GM19397 (cell line): ENCODE data around the gene SCRN2.
A peak's percentile ranks its signal among the peaks of the same experiment; 100 is the strongest.

Source experiments
- ATAC-seq: cut with Tn5 transposase; IDR thresholded peaks from one replicate; pipeline ENCODE4 v1.9.1; 2021; ENCODE audit warnings: mild to moderate bottlenecking, moderate library complexity; ENCODE audit not compliant: unreplicated experiment

The SCRN2 gene

GRCh38 chr17:47847341-47848197, 6.5 kb upstream of the SCRN2 start:
- no peak for ATAC-seq

GRCh38 chr17:47846716-47847340, 5.8 kb upstream of the SCRN2 start:
- no peak for ATAC-seq

- no peak for ATAC-seq
Measured at GRCh38 chr17:47845716-47846075, 4.6 kb upstream of the SCRN2 start.

- no peak for ATAC-seq
Measured at GRCh38 chr17:47844814-47845715, 4.0 kb upstream of the SCRN2 start.

- ATAC-seq = no peak
Measured at GRCh38 chr17:47844227-47844626, 3.2 kb upstream of the SCRN2 start.

GRCh38 chr17:47843391-47843730, 2.3 kb upstream of the SCRN2 start:
- ATAC-seq = no peak

- no peak for ATAC-seq
Measured at GRCh38 chr17:47841488-47842291, 617 bp upstream of the SCRN2 start.

GRCh38 chr17:47840001-47840741, 902 bp downstream of the SCRN2 start:
- ATAC-seq = no peak

- no peak for ATAC-seq
Measured at GRCh38 chr17:47839071-47839470, 2.0 kb downstream of the SCRN2 start.

GRCh38 chr17:47838636-47839035, 2.4 kb downstream of the SCRN2 start:
- ATAC-seq = no peak

- ATAC-seq = no peak
Measured at GRCh38 chr17:47837401-47838039, 3.6 kb downstream of the SCRN2 start.

- ATAC-seq = no peak
Measured at GRCh38 chr17:47836601-47837000, 4.5 kb downstream of the SCRN2 start.

- no peak for ATAC-seq
Measured at GRCh38 chr17:47834756-47835155, 6.3 kb downstream of the SCRN2 start.

- no peak for ATAC-seq
Measured at GRCh38 chr17:47831934-47832327, 9.1 kb downstream of the SCRN2 start.

- peak; percentile 85 for ATAC-seq
Measured at GRCh38 chr17:47831003-47831933, 9.8 kb downstream of the SCRN2 start, which contains the start of the genes LRRC46 and MRPL10. Gene LRRC46 (plus strand): TSS chr17:47831670. CDS start chr17:47831990, 320 bp downstream. Gene MRPL10 (minus strand): TSS chr17:47831541. CDS start chr17:47831511, 30 bp downstream.

GRCh38 chr17:47830396-47831002, 10.6 kb downstream of the SCRN2 start:
- no peak for ATAC-seq

- ATAC-seq = no peak
Measured at GRCh38 chr17:47829870-47830269, 11.2 kb downstream of the SCRN2 start.

GRCh38 chr17:47823519-47823918, 17.6 kb downstream of the SCRN2 start:
- no peak for ATAC-seq
